Stimulated activated CD8-positive, alpha-beta memory T cell treated with anti-CD3 and anti-CD28 coated beads, Interleukin-15, amount 100 ng/mL, for 1 hour (primary cell): ENCODE measurements around the gene TEX13A.
"Not testable (repeated sequence)": the region's sequence is repeated elsewhere in the genome, so short reads cannot be mapped to it uniquely, and the experiment has no call there.

Experiments
- DNase-seq: peaks from one replicate; pipeline ENCODE4 v3.0.0-alpha.2; 2020; ENCODE audit warnings: low read depth

The TEX13A gene

GRCh38 chrX:105220636-105221035, at the start of gene TEX13A:
Gene TEX13A, minus strand, starts transcription at chrX:105220694. Its CDS starts 297 bp downstream, at chrX:105220397.
- DNase-seq, result no peak

- DNase-seq, result no peak
Observed at GRCh38 chrX:105269386-105269785, 48.9 kb upstream of the TEX13A start.

GRCh38 chrX:105267167-105267566, 46.7 kb upstream of the TEX13A start:
- no peak for DNase-seq

- no peak for DNase-seq
Observed at GRCh38 chrX:105266456-105266855, 46.0 kb upstream of the TEX13A start.

DNA sequence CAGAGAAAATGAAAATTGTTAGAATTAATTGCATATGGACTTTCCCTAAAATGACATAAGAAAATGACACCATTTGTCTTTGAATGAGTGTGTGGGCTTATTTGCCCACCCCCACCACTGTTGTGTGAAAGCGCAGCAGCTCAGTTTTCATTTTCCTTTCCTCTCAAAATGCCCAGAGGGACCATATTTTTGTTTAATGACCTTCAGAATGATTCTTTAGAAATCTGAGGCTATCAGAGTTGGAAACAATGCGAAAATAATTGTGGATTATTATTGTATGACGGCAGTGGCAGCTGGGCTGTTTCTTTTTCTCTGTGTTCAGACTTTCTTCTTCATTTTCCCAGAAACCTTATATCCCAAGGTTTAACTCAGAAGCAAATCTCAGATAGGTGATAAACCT, 44.6 kb upstream of the TEX13A start:
- DNase-seq, result no peak

GRCh38 chrX:105263801-105264200, 43.3 kb upstream of the TEX13A start:
- no peak for DNase-seq

GRCh38 chrX:105263171-105263570, 42.7 kb upstream of the TEX13A start:
- no peak for DNase-seq

- DNase-seq, result no peak
Observed at GRCh38 chrX:105260291-105261043, 40.0 kb upstream of the TEX13A start.

- no peak for DNase-seq
Observed at GRCh38 chrX:105241056-105241455, 20.6 kb upstream of the TEX13A start.

GRCh38 chrX:105237407-105237806, 16.9 kb upstream of the TEX13A start:
- not testable (repeated sequence) for DNase-seq

GRCh38 chrX:105229146-105229545, 8.7 kb upstream of the TEX13A start:
- no peak for DNase-seq

- no peak for DNase-seq
Observed at GRCh38 chrX:105228602-105229001, 8.1 kb upstream of the TEX13A start.

GRCh38 chrX:105226499-105226898, 6.0 kb upstream of the TEX13A start:
- DNase-seq, result no peak

DNA sequence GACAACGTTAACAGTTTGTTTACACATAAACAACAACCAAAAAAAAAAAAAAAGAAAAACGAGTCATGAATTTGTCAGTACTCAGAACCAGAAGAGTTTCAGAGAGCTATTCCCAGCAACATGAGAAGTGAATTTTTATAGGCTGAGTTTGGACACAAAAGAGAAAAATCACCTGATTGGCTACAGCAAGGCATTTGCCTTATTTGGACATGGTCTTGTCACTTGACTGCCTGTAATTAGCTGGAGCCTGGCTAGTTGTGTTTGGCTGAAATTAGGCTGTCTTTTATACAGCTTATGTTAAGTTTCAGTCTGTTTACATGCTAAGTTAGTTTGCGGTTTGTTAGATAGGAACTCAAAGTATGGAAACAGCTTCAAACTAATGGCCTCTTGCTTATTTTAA, 880 bp upstream of the TEX13A start:
- DNase-seq, result no peak

DNA sequence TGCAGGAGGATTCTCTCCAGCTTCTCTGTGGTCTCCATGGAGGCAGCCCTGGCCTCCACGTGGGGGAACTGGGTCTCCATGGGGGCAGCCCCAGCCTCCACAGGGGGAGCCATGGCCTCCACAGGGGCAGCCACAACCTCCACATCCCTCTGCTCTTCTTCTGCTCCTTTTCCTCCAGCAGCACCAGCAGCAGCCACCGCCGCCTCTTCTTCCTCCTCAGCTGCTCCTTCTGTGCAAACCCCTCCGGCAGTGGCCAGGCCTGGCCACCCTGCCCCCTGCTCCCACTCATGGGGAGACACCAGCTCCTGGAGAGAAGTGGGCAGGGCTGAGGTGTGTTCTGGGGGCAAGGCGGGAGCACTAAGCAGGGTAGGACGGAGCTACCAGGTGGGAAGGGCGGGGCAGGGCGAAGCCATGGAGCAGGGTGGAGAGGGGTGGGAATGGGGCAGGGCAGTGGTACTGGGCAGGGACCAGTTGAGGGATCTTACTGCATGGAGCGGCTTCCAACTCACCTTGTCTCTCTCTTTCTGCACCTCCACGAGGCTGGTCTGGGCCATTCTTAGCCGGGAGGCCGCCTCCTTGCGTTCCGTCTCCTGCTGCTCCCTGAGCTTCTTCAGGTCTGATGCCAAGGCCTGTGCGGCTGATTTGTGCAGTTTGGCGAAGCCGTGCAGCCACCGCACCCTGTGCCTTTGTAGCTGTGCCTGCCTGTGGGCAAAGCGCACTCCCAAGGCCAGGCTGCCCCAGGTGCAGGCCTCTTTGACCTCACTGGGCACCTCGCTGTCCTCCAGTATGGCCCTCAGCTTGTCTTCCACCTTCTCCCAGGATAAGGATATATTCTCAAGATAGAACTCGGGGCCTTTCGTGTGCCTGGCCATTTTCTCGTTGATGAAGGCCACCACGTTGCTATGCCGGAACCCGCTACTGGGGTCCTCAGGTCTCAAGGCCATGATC, 766 bp downstream of the TEX13A start:
- no peak for DNase-seq

DNA sequence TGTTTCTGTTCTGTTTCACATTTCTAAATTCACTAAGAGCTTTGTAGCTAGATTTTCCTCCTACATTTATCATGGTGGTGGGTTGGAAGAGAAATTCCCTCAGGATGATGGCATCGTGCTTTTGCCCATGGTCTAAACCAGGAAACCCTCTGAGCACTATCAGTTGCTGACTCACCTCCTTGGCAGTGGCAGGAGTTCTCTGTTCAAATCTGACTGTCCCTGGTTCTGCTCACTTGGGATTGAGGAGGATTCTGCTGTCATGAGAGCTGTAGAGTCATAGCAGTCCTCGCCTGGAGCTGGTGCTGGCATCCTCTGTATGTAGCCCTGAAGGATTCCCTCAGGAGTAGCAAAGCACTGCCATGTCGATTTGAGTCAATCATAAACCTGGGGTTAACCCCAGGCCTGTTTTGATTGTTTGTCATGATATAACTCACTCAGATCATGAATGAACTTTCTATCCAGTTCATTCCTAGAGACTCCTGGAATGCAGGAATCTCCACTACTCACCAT, 9.4 kb downstream of the TEX13A start:
- DNase-seq, result no peak

DNA sequence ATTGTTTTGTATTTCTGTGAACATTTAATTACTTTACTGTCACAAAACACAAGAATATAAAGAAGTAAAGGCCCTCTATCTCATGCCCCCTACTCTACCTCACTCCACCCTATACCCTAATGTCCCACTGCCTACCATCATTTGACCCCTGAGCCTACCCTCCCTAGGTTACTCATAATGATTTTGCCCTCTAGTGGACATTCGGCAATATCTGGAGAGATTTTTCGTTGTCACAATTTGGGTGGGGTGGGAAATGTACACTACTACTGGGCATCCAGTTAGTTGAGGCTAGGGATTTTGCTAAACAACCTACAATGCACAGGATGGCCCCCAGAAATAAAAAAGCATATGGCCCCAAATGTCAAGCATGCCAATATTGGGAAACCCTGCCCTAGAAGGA, 10.2 kb downstream of the TEX13A start:
- no peak for DNase-seq

DNA sequence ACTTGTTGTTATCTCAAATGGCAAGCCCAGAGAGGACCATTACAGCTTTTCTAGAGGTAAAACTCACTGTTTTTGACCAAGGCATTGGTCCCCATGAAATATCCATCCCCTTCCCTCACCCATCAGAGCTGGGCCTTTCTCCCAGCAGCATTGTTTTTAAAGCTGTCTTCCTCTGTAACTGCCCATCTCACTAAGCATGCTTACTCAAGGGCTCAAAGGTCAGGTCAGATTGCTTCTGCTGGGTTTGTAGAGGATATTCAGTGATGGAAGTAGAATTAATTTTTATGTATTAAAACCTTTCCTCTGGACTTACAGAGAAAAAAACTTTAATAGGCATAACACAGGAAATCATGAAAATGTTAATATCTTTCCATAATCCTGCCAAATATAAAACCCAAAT, 11.1 kb downstream of the TEX13A start:
- DNase-seq, result no peak

DNA sequence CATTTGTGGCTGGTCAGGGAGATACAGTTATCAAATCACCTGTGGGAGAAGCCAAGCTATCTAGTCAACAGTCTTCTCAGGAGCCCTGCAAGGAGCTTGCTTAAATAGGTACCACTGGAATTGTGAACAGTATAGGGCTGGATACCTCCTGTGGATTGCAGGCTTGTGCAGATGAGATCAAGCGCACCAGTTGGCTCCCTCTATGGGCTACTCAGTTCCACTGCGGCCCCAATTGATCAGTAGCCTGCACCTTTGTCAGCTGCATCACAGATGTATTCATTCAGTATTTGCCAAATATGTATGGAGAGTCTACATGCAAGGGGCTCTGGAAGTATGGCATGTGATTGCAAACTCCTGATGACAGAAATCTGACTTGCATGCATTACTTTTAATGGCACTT, 28.6 kb downstream of the TEX13A start:
- no peak for DNase-seq

DNA sequence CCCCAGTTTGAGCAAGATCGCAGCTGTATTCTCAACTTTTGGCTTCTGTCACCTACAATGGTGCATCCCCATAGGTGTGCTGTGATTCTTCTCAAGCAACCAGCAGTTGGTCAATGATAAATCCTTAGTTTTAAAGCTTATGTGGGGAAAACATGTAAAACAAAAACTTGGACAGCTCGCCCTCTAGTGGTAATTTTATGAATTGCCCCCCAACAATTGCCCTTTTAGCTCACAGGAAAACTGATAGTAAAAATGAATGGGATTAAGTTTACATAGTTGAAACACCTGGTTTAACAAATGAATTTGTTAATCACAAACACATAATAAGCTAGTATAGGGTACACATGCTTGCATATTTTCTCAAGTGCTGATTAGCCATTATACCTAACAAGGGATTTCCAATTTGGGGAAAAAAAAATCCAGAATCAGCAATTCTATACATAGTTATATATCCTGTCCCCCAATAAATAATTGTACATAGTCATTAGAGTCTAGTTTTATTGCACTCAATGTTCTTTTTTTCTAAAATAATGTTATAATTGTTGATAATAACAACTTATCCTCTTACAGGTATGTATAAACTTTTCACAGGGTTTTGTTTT, 30.1 kb downstream of the TEX13A start:
- no peak for DNase-seq

DNA sequence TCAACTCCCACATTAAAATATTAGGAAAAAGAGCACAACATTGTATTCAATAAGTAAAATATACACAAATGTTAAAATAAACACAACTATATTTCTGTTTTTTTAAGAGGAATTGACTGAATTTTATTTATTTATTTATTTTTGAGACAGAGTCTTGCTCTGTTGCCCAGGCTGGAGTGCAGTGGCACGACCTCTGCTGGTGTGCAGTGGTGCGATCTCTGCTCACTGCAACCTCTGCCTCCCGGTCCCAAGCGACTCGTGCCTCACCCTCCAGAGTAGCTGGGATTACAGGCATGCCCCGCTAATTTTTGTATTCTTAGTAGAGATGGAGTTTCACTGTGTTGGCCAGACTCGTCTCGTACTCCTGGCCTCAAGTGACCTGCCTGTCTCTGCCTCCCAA, 31.4 kb downstream of the TEX13A start:
- no peak for DNase-seq

DNA sequence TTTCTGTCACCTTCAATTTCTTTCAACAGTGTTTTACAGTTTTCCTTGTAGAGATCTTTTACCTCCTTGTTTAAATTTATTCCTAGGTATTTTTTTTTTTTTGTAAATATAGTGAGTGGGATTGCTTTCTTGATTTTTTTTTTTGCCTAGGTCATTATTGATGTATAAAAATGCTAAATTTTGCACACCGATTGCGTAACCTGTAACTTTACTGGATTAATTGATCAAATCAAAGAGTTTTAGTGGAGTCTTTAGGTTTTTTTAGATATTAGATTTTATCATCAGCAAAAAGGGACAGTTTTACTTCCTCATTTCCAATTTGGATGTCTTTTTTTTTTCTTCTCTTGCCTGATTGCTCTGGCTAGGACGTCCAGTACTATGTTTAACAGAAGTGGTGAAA, 40.9 kb downstream of the TEX13A start:
- DNase-seq, result no peak

DNA sequence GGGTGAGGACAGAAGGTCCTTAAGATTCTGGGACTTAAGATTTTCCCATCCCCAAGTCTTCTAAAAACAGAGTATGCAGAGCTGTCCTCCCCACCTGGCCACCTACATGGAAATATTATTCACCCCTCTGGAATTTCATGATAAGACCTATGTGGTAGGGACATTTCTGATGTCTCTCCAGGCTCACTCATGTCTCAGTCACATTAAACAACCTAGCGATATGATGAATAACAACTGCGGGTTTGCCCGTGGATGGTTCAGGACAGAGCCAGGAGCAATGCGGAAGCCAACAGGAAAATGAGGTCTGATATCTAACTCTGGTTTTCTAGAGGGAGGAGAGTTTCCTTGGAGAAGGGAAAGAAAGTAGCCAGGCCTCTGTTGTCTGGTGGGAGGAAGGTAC, 47.4 kb downstream of the TEX13A start:
- no peak for DNase-seq
